Sigmoid colon (tissue), 7 donors: ENCODE data around the gene SERPING1. TPM values are rescaled to one million over a fixed set of nuclear protein-coding genes. Genes with fewer than 3 reads are reported as not detected.
A peak's percentile ranks its signal among the peaks of the same experiment; 100 is the strongest.

Source experiments
- DNase-seq: peaks from one replicate; pipeline ENCODE4 v3.0.0-alpha.2; 2019
- H3K27ac ChIP-seq, 4 donors: fragments of 200-600 bp; sonication (generic); one replicate each; pipeline ENCODE4 v1.5.1; 2016 to 2019; ENCODE audit warnings: mild to moderate bottlenecking in 1 of 4
- H3K27me3 ChIP-seq, 3 donors: fragments of 200-600 bp; sonication (generic); one replicate each; pipeline ENCODE4 v1.5.1; 2019; ENCODE audit warnings: mild to moderate bottlenecking in 1 of 3
- H3K36me3 ChIP-seq, 4 donors: fragments of 200-600 bp; sonication (generic); one replicate each; pipeline ENCODE4 v1.5.1; 2016 to 2019
- H3K4me1 ChIP-seq, 4 donors: fragments of 200-600 bp; sonication (generic); one replicate each; pipeline ENCODE4 v1.5.1; 2017 to 2019
- H3K4me3 ChIP-seq, 4 donors: fragments of 200-600 bp; sonication (generic); one replicate each; pipeline ENCODE4 v1.5.1; 2017 to 2019; ENCODE audit warnings: mild to moderate bottlenecking in 2 of 4, moderate library complexity in 1 of 4
- H3K9me3 ChIP-seq, 4 donors: fragments of 200-600 bp in 3 of 4; sonication (generic) in 3 of 4; one replicate each; pipeline versions ENCODE4 v1.5.1 to v1.6.1; 2013 to 2019
- CTCF ChIP-seq, 4 experiments: fragments of 450-650 bp in 3 of 4; fragments of 200-600 bp in 1 of 4; IDR thresholded peaks; one replicate each; pipeline ENCODE4 v1.5.1; 2016 to 2019; ENCODE audit warnings: antibody characterized with exemption in 4 of 4, mild to moderate bottlenecking in 3 of 4, moderate library complexity in 2 of 4
- EP300 ChIP-seq, 4 donors: sonication (generic); formaldehyde crosslinking; IDR thresholded peaks; one replicate each; pipeline ENCODE4 v1.6.1; 2017; ENCODE audit warnings: antibody characterized with exemption in 4 of 4
- POLR2A ChIP-seq, 2 donors: fragments of 450-650 bp; IDR thresholded peaks; one replicate each; pipeline ENCODE4 v1.6.1; 2016; ENCODE audit warnings: antibody characterized with exemption in 2 of 2, mild to moderate bottlenecking in 2 of 2, moderate library complexity in 2 of 2
- POLR2AphosphoS5 ChIP-seq, 4 donors: sonication (generic); formaldehyde crosslinking; IDR thresholded peaks; one replicate each; pipeline ENCODE4 v1.6.1; 2017; ENCODE audit warnings: antibody characterized with exemption in 4 of 4
- WGBS, 2 donors: extraction: QIAGEN DNeasy Blood & Tissue Kit; methylation state at CpG; one replicate each; pipeline ENCODE4 v1.1.7; 2013; 5-methylcytosine and 5-hydroxymethylcytosine counted together
- intact Hi-C: fragments of 100-400 bp; cut with DNase I; formaldehyde crosslinking; loops from one replicate; pipeline ENCODE4 v1.15.1; 2023
- polyA plus RNA-seq, 3 donors: library from polyadenylated mRNA; stranded (reverse); fragments of 200-250 nt; gene quantifications; one replicate each; pipeline ENCODE4 v1.2.3, GENCODE V29; 2013
- total RNA-seq, 4 donors: library from RNA; depleted of rRNA; stranded (reverse); fragments of >200 nt; gene quantifications; one replicate each; pipeline ENCODE4 v1.1.0, GENCODE V29; 2016
- donor health status: healthy with polysubstance abuse.
- donor health status: Bipolar disorder and iron deficiency.
- donor health status: healthy.

Gene SERPING1
- total and polyA plus RNA-seq, 7 donors = 24.5 to 397 (median 214) TPM

- Histone ChIP-seq H3K4me3 (peak overlapping the region; percentile 61 to 92 (median 90)), H3K27ac (peak overlapping the region; percentile 79 to 86 (median 83)), H3K4me1 (peaks cover 0 to 37% (median 34%) of the 10 kb centered on the region in 4 donors), H3K27me3 (no peaks in the 10 kb centered on the region), H3K36me3 (no peaks in the 10 kb centered on the region), H3K9me3 (no peaks in the 10 kb centered on the region)
- intact Hi-C loops = loop anchor here (2.0 kb wide), 1 partner anchor 39 kb away; no protein-coding TSS in a partner anchor
- 31 to 59% methylated on average over 18 of the region's 18 CpGs for WGBS, 2 donors
- TF ChIP-seq POLR2AphosphoS5 (IDR thresholded peaks at IDR 0.05) = no peak
- no peak for TF ChIP-seq POLR2A (IDR thresholded peaks at IDR 0.05)
- TF ChIP-seq CTCF (IDR thresholded peaks at IDR 0.05) = no peak
- no peak for DNase-seq
Measured at GRCh38 chr11:57637626-57638004, 40.1 kb downstream of the SERPING1 start.

GRCh38 chr11:57638005-57638781 lies 40.7 kb downstream of the SERPING1 start:
- Histone ChIP-seq H3K27me3 (no peaks in the 10 kb centered on the region), H3K27ac (peak overlapping the region; percentile 79 to 86 (median 83)), H3K4me1 (peaks cover 0 to 37% (median 34%) of the 10 kb centered on the region in 4 donors), H3K4me3 (peak overlapping the region; percentile 61 to 92 (median 90)), H3K36me3 (no peaks in the 10 kb centered on the region), H3K9me3 (no peaks in the 10 kb centered on the region)
- peak; percentile 92 for DNase-seq
- intact Hi-C loops = loop anchor here (2.0 kb wide), 1 partner anchor 39 kb away; no protein-coding TSS in a partner anchor
- 2 to 10% methylated on average over 47 of the region's 47 CpGs for WGBS, 2 donors
- peak in 3 of 4 donors; percentile 40 to 70 (median 43) for TF ChIP-seq POLR2AphosphoS5 (IDR thresholded peaks at IDR 0.05)
- no peak for TF ChIP-seq EP300 (IDR thresholded peaks at IDR 0.05)
- TF ChIP-seq POLR2A (IDR thresholded peaks at IDR 0.05) = no peak
- TF ChIP-seq CTCF (IDR thresholded peaks at IDR 0.05) = no peak

GRCh38 chr11:57638811-57639320 lies 41.4 kb downstream of the SERPING1 start:
- WGBS, 2 donors = 2 to 5% methylated on average over 19 of the region's 19 CpGs
- H3K4me3 ChIP-seq = peak overlapping the region; percentile 61 to 92 (median 90)
- peaks cover 0 to 37% (median 34%) of the 10 kb centered on the region in 4 donors for H3K4me1 ChIP-seq
- no peaks in the 10 kb centered on the region for H3K9me3 ChIP-seq
- no peaks in the 10 kb centered on the region for H3K27me3 ChIP-seq
- intact Hi-C loops = loop anchor here (2.0 kb wide), 1 partner anchor 40 kb away; no protein-coding TSS in a partner anchor
- H3K36me3 ChIP-seq = no peaks in the 10 kb centered on the region
- DNase-seq = no peak
- TF ChIP-seq CTCF (IDR thresholded peaks at IDR 0.05) = no peak
- TF ChIP-seq POLR2A (IDR thresholded peaks at IDR 0.05) = no peak
- no peak for TF ChIP-seq EP300 (IDR thresholded peaks at IDR 0.05)
- no peak for TF ChIP-seq POLR2AphosphoS5 (IDR thresholded peaks at IDR 0.05)
- peak overlapping the region; percentile 79 to 86 (median 83) for H3K27ac ChIP-seq

GRCh38 chr11:57639321-57640067 lies 42.0 kb downstream of the SERPING1 start:
- intact Hi-C loops = loop anchor here (2.0 kb wide), 2 partner anchors 41 to 181 kb away; no protein-coding TSS in a partner anchor
- Histone ChIP-seq H3K4me3 (peak overlapping the region; percentile 61 to 92 (median 90)), H3K4me1 (peaks cover 0 to 38% (median 36%) of the 10 kb centered on the region in 4 donors), H3K27ac (peak overlapping the region; percentile 33 to 86 (median 82)), H3K36me3 (no peaks in the 10 kb centered on the region), H3K27me3 (no peaks in the 10 kb centered on the region), H3K9me3 (no peaks in the 10 kb centered on the region)
- WGBS, 2 donors = 21 to 41% methylated on average over 14 to 15 of the region's 15 CpGs
- no peak for DNase-seq
- no peak for TF ChIP-seq CTCF (IDR thresholded peaks at IDR 0.05)
- no peak for TF ChIP-seq EP300 (IDR thresholded peaks at IDR 0.05)
- no peak for TF ChIP-seq POLR2A (IDR thresholded peaks at IDR 0.05)
